CD14-positive monocyte (primary cell): ENCODE data around the gene POU2F1. TPM values are rescaled to one million over a fixed set of nuclear protein-coding genes. Genes with fewer than 3 reads are reported as not detected.
A peak's percentile ranks its signal among the peaks of the same experiment; 100 is the strongest.

Experiments
- DNase-seq, 3 donors: peaks; one replicate each; pipeline ENCODE4 v3.0.0-alpha.2; 2011 to 2022
- H2AFZ ChIP-seq: 2 replicates; pipeline ENCODE4 v1.6.0; 2012; ENCODE audit warnings: mild to moderate bottlenecking, low read depth, low read length, inconsistent platforms; ENCODE audit not compliant: insufficient read depth, poor library complexity, severe bottlenecking
- H3K27ac ChIP-seq, 2 donors: 1 replicate in 1 of 2; 2 replicates in 1 of 2; pipeline ENCODE4 v1.5.1; 2012 to 2013; ENCODE audit warnings: low read length in 2 of 2, control low read depth in 1 of 2, inconsistent platforms in 1 of 2, low read depth in 1 of 2, mild to moderate bottlenecking in 1 of 2
- H3K27me3 ChIP-seq, 2 donors: one replicate each; pipeline versions ENCODE4 v1.6.0 to v1.6.1; 2011 to 2013; ENCODE audit warnings: low read length in 2 of 2; ENCODE audit not compliant: control insufficient read depth in 2 of 2, insufficient read depth in 2 of 2
- H3K36me3 ChIP-seq, 2 donors: replicated peaks in 1 of 2; 1 replicate in 1 of 2; 2 replicates in 1 of 2; pipeline versions ENCODE4 v1.5.1 to v1.6.1; 2012 to 2013; ENCODE audit warnings: low read length in 2 of 2, control low read depth in 1 of 2, inconsistent platforms in 1 of 2, mild to moderate bottlenecking in 1 of 2; ENCODE audit not compliant: insufficient read depth in 2 of 2, control insufficient read depth in 1 of 2
- H3K4me1 ChIP-seq, 2 donors: 1 replicate in 1 of 2; 2 replicates in 1 of 2; pipeline versions ENCODE4 v1.5.1 to v1.6.1; 2012 to 2013; ENCODE audit warnings: low read length in 2 of 2, control low read depth in 1 of 2, inconsistent platforms in 1 of 2, mild to moderate bottlenecking in 1 of 2, moderate library complexity in 1 of 2; ENCODE audit not compliant: insufficient read depth in 2 of 2, control insufficient read depth in 1 of 2
- H3K4me2 ChIP-seq: replicated peaks from 2 replicates; pipeline ENCODE3; 2012; ENCODE audit warnings: low read length, moderate library complexity, mild to moderate bottlenecking; ENCODE audit not compliant: poor library complexity, severe bottlenecking; ENCODE audit errors: extremely low read depth
- H3K4me3 ChIP-seq, 3 experiments: fragments of 200-600 bp in 1 of 3; sonication (generic) in 1 of 3; replicated peaks in 1 of 3; 1 replicate in 2 of 3; 2 replicates in 1 of 3; pipeline ENCODE4 v1.5.1; 2011 to 2013; ENCODE audit warnings: low read length in 3 of 3, mild to moderate bottlenecking in 3 of 3, control low read depth in 2 of 3, low read depth in 2 of 3, inconsistent platforms in 1 of 3, moderate library complexity in 1 of 3
- H3K79me2 ChIP-seq: 2 replicates; pipeline ENCODE4 v1.6.0; 2012; ENCODE audit warnings: mild to moderate bottlenecking, control low read depth, inconsistent platforms, low read length, moderate library complexity; ENCODE audit not compliant: insufficient read depth
- H3K9ac ChIP-seq: 2 replicates; pipeline ENCODE4 v1.6.0; 2017; ENCODE audit warnings: low read length, mild to moderate bottlenecking; ENCODE audit not compliant: insufficient read depth, poor library complexity, severe bottlenecking
- H3K9me3 ChIP-seq, 2 donors: replicated peaks in 1 of 2; 1 replicate in 1 of 2; 2 replicates in 1 of 2; pipeline versions ENCODE4 v1.5.1 to v1.6.1; 2012 to 2013; ENCODE audit warnings: low read length in 2 of 2, control low read depth in 1 of 2; ENCODE audit not compliant: control insufficient read depth in 1 of 2, insufficient read depth in 1 of 2
- H4K20me1 ChIP-seq: 2 replicates; pipeline ENCODE4 v1.6.0; 2012; ENCODE audit warnings: mild to moderate bottlenecking, low read length, control low read depth, moderate library complexity; ENCODE audit not compliant: insufficient read depth
- H3K27ac Mint-ChIP-seq, 7 donors: one replicate each; pipeline ENCODE4 v1.8.0; 2020; ENCODE audit warnings: mild to moderate bottlenecking in 7 of 7, mixed read lengths in 7 of 7, moderate library complexity in 6 of 7, inconsistent platforms in 2 of 7
- H3K27me3 Mint-ChIP-seq, 3 donors: one replicate each; pipeline ENCODE4 v1.8.0; 2021 to 2022; ENCODE audit warnings: low read depth in 3 of 3, mild to moderate bottlenecking in 3 of 3, mixed read lengths in 3 of 3, moderate library complexity in 3 of 3, inconsistent platforms in 1 of 3
- H3K36me3 Mint-ChIP-seq, 2 donors: one replicate each; pipeline ENCODE4 v1.8.0; 2020; ENCODE audit warnings: mixed read lengths in 2 of 2, inconsistent platforms in 1 of 2, mild to moderate bottlenecking in 1 of 2
- H3K4me1 Mint-ChIP-seq: one replicate; pipeline ENCODE4 v1.8.0; 2020; ENCODE audit warnings: mild to moderate bottlenecking, mixed read lengths
- H3K4me3 Mint-ChIP-seq, 2 donors: one replicate each; pipeline ENCODE4 v1.8.0; 2020; ENCODE audit warnings: mild to moderate bottlenecking in 2 of 2, mixed read lengths in 2 of 2, moderate library complexity in 1 of 2
- H3K9me3 Mint-ChIP-seq, 7 donors: one replicate each; pipeline ENCODE4 v1.8.0; 2020 to 2022; ENCODE audit warnings: mixed read lengths in 7 of 7, mild to moderate bottlenecking in 6 of 7, moderate library complexity in 6 of 7, inconsistent platforms in 2 of 7
- WGBS: methylation state at CpG from one replicate; pipeline ENCODE4 v1.1.5; 2013; ENCODE audit warnings: missing lambda C conversion rate; ENCODE audit not compliant: insufficient coverage; 5-methylcytosine and 5-hydroxymethylcytosine counted together
- intact Hi-C, 2 donors: fragments of 100-400 bp; cut with micrococcal nuclease; formaldehyde crosslinking; loops; one replicate each; pipeline versions ENCODE4 v1.15.0 to v1.15.1; 2023
- polyA plus RNA-seq, 3 donors: library from polyadenylated mRNA; depleted of rRNA in 1 of 3; unstranded in 2 of 3; stranded (reverse) in 1 of 3; fragments of 300-500 nt in 2 of 3; fragments of >200 nt in 1 of 3; fragmentation: Illumina TruSeq in 2 of 3; gene quantifications; 1 replicate in 2 of 3; 2 replicates in 1 of 3; pipeline ENCODE4 v1.2.3, GENCODE V29; 2012 to 2021
- TF ChIP-seq, protein P1 (sequence below): fragments of 200-600 bp; IDR thresholded peaks from one replicate; pipeline ENCODE4 v1.8.0; 2022; ENCODE audit warnings: antibody characterized with exemption, mild to moderate bottlenecking

The POU2F1 gene
- polyA plus RNA-seq, 3 donors: 2.3 to 4.2 (median 3.9) TPM

DNA sequence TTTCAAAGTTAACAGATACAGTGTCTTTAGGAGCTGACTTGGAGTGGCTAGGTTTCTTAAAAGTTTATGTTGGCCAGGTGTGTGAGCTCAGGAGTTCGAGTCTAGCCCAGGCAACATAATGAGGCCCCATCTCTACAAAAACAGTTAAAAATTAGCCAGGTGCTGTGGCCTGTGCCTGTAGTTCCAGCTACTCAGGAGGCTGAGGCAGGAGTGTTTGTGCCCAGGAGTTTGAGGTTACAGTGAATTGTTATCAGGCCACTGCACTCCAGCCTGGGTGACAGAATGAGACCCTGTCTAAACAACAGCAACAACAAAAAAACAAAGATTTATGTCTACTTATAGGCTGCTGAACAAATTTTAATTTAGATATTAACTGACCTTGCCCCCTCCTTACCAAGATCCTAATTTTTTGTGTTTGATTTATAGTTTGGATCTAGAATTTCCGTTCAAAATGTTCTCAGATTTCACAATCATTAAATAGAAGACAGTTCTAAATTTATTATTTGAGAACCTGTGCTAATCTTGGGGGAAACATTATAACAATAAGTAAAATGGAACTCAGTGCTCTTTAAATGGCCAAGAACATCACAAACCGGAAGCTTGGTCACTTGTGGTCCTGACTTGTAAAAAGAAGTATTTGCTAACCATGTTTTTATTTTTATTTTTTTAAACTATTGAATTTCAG is 67.8 kb downstream of the POU2F1 start:
- Histone ChIP-seq H4K20me1 (peaks cover 3% of the 10 kb centered on the region), H3K27ac (no peak overlapping the region), H3K9me3 (no peaks in the 10 kb centered on the region), H3K9ac (no peak overlapping the region), H3K4me3 (no peak overlapping the region), H3K4me1 (peaks cover 14 to 30% of the 10 kb centered on the region in 2 donors), H3K36me3 (no peaks in the 10 kb centered on the region), H2AFZ (no peak overlapping the region), H3K4me2 (no peak overlapping the region), H3K79me2 (peaks cover 49% of the 10 kb centered on the region), H3K27me3 (no peaks in the 10 kb centered on the region)
- 40% methylated on average over 1 of the region's 3 CpGs for WGBS
- TF ChIP-seq, protein P1, sequence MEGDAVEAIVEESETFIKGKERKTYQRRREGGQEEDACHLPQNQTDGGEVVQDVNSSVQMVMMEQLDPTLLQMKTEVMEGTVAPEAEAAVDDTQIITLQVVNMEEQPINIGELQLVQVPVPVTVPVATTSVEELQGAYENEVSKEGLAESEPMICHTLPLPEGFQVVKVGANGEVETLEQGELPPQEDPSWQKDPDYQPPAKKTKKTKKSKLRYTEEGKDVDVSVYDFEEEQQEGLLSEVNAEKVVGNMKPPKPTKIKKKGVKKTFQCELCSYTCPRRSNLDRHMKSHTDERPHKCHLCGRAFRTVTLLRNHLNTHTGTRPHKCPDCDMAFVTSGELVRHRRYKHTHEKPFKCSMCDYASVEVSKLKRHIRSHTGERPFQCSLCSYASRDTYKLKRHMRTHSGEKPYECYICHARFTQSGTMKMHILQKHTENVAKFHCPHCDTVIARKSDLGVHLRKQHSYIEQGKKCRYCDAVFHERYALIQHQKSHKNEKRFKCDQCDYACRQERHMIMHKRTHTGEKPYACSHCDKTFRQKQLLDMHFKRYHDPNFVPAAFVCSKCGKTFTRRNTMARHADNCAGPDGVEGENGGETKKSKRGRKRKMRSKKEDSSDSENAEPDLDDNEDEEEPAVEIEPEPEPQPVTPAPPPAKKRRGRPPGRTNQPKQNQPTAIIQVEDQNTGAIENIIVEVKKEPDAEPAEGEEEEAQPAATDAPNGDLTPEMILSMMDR: no peak
- peak overlapping the region in 1 of 7 donors; percentile 38 for H3K27ac Mint-ChIP-seq
- H3K9me3 Mint-ChIP-seq: peaks cover 0 to 4% (median 0%) of the 10 kb centered on the region in 7 donors
- peaks cover 0 to 2% (median 0%) of the 10 kb centered on the region in 3 donors for H3K27me3 Mint-ChIP-seq
- no peaks in the 10 kb centered on the region for H3K36me3 Mint-ChIP-seq
- DNase-seq: no peak
- H3K4me1 Mint-ChIP-seq: peaks cover 42% of the 10 kb centered on the region
- no peak overlapping the region for H3K4me3 Mint-ChIP-seq
- intact Hi-C loops: no loop called here

DNA sequence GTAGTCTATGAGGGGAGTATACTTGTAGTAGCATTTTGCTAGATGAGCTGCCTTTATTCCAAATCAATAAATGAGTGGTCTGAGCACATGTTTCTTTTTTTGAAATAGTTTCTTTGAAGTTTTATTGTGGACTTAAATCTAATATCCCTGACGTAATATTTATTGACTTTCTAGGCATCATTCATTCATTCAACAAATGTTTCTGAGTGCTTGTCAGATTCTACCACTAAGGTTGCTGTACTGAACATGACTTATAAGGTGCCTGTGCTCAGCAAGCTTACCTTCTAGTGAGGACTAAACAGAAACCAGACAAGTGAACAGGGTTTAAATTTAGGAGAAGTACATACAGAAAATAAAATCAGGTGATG is 68.4 kb downstream of the POU2F1 start:
- Histone ChIP-seq H3K27me3 (no peaks in the 10 kb centered on the region), H3K4me1 (peaks cover 19 to 32% of the 10 kb centered on the region in 2 donors), H2AFZ (no peak overlapping the region), H4K20me1 (peaks cover 4% of the 10 kb centered on the region), H3K4me2 (no peak overlapping the region), H3K9me3 (no peaks in the 10 kb centered on the region), H3K9ac (no peak overlapping the region), H3K36me3 (no peaks in the 10 kb centered on the region), H3K27ac (no peak overlapping the region), H3K4me3 (no peak overlapping the region), H3K79me2 (peaks cover 49% of the 10 kb centered on the region)
- Mint-ChIP-seq H3K36me3 (no peaks in the 10 kb centered on the region), H3K27me3 (peaks cover 0 to 2% (median 0%) of the 10 kb centered on the region in 3 donors), H3K27ac (no peak overlapping the region), H3K4me1 (peaks cover 45% of the 10 kb centered on the region), H3K9me3 (peaks cover 0 to 4% (median 0%) of the 10 kb centered on the region in 7 donors), H3K4me3 (no peak overlapping the region)
- no peak for DNase-seq
- no CpG with 5 or more reads among the region's 1 CpG for WGBS
- intact Hi-C loops: no loop called here
- TF ChIP-seq, protein P1: no peak
